HG03064 (cell line): ENCODE results near the gene BBOX1.
"Not testable (repeated sequence)": the region's sequence is repeated elsewhere in the genome, so short reads cannot be mapped to it uniquely, and the experiment has no call there.

ENCODE experiments used
- ATAC-seq: cut with Tn5 transposase; IDR thresholded peaks from one replicate; pipeline ENCODE4 v1.9.1; 2021; ENCODE audit warnings: low read depth; ENCODE audit not compliant: unreplicated experiment

The BBOX1 gene

DNA sequence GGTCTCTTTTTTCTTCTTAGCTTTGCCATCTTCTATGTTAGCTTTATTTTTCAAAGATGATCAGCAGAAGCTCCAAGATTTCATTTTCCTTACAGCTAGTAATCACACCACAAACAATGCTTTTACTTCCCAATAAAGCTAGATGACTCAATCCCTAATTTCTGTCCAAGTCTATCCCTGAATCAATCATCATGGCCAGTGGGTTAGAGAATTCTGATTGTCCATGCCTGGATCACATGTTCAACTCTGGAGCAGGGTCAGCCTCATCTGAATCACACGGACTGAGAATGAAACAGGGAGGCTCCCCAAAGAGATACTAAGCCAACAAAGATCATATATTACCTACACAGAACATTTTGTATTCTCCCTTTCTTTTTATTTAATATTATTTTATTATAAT is 79.6 kb downstream of the BBOX1 start:
- no peak for ATAC-seq

DNA sequence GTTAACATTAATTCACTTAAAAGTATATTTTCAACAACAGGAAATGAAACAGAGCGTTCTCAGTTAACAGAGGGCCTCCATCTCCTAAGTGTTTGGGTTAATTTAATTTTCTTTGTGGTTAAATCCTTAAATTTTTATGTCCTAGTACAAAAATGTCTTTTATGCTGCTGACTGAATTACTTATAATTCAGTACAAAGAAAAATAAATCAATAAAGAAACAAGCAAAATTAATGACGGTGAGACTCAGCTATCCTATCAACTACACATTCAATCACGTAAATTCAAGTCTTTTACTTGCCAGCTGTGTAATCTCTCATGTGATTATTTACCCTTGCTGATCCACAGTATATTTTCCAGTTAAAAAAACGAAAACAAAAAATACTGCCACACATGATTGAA is 81.4 kb downstream of the BBOX1 start:
- no peak for ATAC-seq

DNA sequence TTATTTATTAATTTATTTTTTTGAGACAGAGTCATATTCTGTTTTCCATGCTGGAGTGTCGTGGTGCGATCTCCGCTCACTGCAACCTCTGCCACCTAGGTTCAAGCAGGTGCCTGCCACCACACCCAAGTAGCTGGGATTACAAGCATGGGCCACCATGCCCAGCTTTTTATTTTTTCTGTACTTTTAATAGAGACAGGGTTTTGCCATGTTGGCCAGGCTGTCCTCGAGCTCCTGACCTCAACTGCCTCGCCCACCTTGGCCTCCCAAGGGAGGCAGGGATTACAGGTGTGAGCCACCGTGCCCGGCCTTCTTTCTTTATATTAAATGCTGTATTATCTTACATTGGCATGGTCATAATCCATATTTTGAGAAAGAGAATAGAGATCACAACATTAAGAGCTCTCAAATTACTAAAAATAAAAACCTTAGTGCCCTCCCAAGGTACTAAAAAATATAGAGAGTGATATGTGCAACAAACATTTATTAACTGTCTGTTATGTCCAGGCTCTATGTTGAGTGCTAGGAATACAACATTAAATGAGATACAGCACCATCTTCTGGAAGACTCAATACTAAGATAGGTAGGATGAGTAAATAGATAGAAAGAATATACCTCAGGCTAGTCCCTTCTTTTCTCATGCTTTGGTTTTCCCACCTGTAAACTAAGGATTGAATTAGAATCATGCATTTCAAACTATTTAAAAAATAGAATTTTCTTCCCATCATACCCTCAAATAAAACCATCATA is 84.1 kb downstream of the BBOX1 start:
- no peak for ATAC-seq

DNA sequence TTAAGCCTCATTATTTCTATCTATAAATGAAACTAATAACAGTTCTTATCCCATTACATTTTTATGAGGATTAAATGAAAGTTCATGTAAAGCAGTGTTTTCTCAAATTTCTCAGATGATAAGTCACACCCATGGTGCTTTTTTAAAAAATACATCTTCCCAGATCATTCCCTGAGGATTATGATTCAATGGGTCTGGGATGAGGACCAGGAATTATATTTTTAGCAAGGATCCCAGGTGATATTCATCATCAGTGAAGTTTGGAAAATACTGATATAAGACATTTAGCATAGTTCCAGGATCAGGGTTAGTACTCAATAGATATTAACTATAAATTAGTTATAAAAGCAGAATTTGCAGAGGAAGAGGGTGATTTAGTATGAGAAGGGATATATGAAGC is 89.1 kb downstream of the BBOX1 start:
- no peak for ATAC-seq

DNA sequence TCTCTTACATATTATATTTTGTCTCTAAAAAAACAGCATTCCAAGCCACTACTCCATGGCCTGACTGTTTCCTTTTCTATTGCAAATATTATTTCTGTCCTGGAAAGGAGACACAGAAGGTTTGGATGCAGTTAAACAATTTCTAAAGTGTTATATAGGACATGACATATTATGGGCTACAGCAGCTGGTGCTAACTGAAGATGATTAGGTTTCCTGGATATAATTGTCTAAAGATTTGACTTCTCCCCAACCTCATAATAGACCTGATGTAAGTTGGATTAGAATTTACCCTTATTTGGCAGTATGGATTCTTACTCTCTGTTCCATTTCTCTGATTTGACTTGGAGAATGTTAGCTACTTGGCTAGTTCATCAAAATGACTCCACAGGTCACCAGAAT is 90.2 kb downstream of the BBOX1 start:
- no peak for ATAC-seq

DNA sequence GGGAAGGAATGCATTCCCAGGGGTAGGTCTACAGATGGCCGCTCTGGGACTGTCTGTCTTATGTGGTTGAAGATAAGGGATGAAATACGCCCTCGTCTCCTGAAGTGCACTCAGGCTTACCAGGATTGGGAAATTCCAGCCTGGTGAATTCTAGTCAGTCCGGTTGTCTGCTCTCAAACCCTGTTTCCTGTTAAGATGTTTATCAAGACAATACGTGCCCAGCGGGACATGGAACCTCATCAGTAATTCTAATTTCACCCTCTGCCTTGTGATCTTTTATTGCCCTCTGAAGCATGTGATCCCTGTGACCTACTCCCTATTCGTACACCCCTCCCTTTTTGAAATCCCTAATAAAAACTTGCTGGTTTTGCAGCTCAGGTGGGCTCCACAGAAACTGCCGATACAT is 95.3 kb downstream of the BBOX1 start:
- ATAC-seq: not testable (repeated sequence)

DNA sequence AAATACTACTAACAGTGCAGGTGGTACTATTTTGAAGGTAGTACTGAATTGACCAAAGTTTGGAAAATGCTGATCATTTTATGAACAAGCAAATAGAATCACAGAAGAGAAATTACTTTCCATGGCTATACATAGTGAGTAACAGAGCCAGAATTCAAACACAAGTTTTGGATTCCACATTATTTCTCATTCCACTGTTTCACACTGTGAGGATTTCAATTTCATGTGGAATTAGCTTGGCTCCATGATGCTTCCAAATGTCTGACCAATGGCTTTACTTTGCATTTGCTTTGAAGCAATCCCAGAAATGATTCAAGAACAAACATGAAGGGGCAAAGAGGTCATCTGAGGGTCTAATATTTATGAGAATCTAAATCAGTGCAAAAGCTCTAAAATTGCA is 98.1 kb downstream of the BBOX1 start:
- no peak for ATAC-seq

DNA sequence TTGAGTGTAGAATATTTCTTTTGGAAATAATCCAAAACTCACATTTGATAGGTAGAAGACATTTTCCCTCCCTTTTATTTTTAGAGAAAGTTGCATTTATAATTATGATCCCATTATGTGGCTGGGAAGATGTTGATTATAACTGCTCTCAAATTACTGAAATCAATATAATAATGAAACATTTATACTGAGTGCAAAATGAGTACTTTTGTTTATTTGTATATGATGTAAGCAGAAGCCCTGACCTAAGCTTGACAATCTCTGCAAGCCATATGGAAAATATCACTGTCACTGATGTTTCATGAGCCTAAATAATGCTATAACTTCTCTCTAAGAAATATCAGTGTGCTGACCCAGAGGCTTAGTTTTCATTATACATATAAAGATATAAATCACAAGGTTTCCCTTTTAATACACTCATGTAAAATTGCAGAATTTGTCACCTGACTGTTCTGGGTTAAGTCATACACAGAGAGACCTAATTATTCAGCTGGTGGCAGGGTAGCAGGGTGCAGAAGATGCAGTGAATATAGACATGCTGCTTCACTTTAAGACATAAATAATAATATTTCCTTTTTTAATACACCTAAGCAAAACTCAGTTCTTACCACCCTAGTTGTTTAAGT is 99.2 kb downstream of the BBOX1 start:
- ATAC-seq: no peak

DNA sequence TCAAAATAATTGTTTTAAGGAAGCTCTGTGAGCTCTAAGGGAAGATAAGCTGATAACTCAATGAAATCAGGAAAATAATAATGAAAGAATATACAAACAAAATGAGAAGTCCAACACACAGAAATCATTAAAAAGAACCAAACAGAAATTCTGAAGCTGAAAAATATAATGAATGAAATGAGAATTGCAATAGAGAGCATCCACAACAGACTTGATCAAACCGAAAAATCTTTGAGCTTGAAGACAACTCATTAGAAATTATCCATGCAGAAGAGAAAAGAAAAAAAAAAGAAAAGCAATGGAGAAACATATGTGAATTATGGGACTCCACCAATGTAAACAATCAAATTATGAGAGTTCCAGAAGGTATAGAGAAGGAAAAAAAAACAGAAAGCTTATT is 101.0 kb downstream of the BBOX1 start:
- ATAC-seq: no peak

DNA sequence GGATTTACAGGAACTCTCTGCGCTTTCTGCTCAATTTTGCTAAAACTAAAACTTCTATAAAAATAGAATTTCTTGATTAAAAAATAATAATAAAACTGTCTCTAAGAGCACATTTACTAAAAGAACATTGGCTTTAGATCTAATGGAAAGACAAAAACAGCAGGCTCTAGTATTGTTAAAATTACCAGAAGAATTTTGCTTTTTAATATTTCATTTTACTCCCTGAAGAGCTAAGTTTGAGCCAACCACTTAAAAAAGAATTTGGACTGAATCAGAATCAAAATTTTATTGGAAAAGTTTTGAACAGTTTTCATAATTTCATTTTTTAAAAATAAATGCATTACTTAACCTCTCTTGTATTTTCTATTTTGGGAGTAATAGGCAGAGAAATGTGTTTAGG is 107.3 kb downstream of the BBOX1 start:
- no peak for ATAC-seq

DNA sequence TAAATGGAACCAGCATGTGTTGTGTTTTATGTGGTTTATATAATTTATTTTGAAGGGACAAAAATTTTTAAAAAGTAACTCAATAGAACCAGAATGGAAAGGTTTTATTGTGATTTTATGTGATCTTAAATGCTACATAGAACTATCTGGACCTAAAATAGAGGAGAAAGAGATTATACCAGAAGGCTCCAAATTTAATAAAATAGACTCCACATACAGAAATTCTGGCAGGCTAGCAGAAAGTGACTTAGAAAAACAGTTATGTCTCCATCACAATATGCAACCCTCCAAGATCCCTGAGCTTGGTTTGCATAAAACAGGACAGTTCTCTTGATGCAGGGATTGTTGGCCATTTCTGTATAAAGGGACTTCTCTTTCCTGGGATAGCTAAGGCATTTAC is 107.9 kb downstream of the BBOX1 start:
- no peak for ATAC-seq

DNA sequence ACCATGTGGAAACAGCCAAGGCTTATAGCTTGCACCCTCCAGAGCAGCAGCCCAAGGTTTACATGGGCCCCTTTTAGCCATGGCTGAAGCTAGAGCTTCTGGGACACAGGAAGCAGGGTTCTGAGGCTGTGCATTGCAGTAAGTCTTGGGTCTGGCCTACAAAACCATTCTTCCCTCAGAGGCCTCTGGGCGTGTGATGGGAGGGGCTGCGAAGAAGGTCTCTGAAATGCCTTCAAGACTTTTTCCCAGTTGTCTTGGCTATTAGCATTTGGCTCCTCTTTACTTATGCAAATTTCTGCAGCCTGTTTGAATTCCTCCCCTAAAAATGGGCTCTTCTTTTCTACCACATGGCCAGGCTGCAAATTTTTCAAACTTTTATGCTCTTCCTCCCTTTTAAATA is 109.5 kb downstream of the BBOX1 start:
- ATAC-seq: no peak

DNA sequence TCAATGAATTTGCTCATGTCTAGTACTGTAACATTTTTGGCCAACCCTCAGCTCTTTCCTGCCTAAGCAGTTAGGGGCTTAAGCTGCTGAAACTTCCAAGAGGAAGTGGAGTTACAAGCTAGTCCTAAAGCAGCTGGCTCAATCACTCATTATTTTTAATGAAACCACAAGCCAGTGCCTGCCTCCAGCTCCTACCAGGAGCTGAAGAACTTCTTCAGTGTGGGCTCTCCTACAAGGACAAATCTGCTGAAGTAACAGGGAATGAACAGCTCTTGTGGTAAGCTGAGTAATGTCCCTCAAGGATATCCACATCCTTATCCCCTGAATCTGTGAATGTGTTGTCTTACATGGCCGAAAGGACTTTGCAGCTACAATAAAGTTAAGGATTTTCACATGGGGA is 112.5 kb downstream of the BBOX1 start:
- ATAC-seq: no peak

DNA sequence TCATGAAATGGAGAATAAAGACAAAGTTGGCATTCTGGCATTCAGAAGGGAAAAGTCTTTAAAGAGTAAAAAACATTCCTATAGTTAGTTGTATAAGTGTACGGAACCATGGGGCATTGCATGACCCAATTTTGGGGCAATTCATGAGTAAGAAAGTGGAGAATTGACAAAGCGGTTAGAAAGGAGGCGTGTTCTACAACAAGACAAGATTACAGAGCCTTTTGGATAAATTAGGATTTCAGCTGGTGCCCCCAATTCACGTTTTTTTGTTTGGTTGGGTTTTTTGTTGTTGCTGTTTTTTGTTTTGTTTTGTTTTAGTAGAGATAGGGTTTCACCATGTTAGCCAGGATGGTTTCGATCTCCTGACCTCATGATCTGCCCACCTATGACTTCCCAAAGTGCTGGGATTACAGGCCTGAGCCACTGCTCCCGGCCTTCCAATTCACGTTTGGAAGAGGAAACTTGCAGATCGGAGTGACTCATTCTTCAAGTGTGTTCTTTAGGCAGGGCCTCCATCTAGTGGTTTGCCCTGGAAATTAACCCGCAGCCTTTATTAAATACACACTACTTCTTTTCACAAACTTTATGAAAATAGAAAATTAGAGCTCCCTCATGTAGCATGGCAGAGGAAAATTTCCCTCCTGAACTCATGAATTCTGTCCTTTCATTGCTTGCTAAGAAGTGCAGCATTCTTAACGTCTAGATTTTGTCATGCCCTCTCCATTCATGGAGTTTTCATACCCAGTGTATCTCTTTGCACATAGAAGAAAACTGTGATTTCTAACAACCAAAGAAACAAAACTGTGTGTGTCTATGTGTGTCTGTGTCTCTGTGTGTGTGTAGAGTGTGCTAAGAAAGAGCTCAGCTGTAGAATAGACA is 118.1 kb downstream of the BBOX1 start:
- no peak for ATAC-seq

DNA sequence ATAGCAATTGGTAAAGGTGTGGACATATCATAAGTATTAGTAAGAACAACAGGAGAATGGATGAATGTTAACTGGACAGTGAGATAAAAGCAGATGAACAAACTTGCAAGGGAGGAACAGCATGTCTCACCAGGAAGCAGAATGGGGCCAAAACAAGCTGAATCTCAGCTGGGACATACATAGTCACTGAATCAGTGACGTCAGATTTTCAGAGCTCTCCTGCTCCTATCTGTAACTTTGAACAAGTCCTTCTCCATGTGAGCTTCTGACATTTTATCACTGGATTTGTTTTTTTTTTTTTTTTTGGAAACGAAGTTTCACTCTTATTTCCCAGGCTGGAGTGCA is 118.7 kb downstream of the BBOX1 start:
- ATAC-seq: no peak

DNA sequence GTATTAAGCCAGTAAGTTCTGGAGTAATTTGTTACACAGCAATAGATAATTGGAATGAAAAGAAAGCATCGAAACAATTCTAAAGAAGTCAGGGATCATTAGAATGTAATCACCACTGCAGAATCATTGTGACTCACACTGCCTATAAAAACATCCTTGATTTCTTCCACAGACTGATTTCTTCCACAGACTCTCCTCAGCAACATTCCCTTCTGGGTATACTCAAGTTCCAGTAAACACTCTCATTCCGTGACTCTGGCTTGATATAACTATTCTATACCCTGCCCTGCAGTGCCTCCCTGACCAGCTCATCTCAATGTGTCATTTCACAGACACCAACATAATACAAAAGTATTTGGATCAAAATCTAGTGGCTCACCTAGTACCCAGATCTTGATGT is 120.5 kb downstream of the BBOX1 start:
- no peak for ATAC-seq

DNA sequence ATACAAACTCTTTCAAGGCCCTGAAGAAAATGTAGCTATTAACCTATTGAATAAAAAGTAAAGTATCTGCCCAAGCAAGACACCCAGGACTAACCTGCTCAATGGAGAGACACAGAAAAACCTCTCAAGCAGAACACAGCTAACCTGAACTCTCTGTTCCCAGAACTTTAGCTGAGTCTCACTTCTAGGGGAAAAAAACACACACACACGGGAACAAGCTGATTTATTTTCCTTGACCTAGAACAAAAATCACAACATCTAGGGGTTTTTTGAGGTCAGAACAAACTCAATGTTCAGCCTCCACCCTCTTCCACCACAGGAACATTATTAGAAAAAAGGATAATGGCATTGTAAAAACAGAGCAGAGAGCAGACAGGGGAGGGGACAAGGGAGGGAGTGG is 121.6 kb downstream of the BBOX1 start:
- no peak for ATAC-seq

DNA sequence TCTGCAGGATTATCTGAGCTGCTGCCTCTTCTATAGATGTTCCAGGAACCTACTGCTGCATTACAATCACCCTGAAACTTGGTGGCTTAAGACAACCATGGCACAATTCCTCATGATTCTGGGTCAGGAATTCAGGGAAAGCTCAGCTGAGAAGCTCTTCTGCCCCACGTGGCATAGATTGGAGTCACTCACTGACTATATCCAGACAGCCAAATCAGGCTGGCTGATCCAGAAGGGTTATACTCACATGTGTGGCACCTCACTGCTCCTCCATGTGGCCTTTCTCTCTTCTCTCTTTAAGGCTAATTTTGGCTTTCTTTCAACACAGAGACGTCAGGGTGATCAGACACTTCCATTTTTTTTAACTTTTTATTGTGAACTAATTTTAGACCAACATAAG is 125.5 kb downstream of the BBOX1 start:
- no peak for ATAC-seq

DNA sequence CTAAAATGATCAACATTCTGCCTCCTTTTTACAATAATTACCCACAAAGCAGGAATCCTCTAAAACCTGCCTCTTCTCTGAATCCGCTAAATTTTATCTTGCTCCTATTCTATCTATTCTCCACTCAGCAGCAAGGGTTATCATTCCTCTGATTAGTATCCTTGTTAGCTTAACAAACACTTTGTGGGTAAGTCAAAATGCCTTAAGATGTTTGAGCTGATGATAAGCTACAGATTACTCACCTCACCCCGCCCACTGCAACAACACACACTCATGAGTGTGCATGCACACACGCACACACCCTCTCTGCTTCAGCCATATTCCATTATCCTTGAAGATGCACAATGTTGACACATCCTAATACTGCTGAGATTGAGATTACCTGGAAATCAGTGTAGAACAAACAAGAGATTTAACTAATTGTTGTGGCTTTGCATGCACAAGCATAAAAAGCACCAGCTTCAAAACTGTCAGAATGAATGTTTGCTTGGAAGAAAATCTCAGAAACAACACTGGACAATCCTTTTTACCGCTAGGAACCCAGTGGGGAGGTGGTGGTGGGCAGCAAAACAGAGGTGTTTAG is 130.9 kb downstream of the BBOX1 start:
- no peak for ATAC-seq

DNA sequence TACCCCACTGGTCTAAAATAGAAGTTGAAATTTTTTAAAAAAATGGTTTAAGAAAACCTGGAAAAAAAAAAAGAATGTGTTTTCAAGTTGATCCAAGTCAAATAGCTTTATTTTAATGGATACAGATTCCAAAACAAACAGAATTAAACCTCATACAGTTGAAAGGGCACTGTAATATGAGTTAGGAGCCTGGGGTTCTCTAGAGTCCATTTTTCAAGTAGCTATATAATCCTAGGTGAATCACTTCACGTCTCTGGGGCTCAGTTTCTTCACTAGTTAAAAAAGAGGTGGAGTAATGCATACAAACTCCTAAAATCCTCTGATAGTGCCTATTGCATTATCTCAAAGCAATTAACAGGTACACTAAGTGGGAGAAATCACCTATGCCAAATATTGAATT is 132.9 kb downstream of the BBOX1 start:
- ATAC-seq: no peak

DNA sequence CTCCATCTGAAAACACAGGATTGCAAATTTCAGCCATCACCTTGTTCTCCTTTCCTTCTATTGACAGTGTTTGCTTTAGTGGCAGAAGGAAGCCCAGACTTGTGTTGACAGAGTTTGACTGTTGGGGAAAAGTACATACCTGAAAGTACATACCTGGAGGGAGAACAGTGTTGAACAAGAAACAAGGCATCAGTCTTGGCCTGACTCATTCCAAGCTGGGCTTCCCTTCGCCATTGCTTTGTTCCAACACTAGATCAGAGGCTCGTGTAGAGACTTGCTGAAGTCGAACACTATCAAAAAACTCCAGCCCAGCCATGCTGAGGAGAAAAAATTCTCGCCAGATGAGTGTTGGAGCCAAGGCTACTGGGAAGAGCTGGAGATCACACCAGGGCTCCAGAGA is 133.4 kb downstream of the BBOX1 start:
- ATAC-seq: no peak
